Astrocyte (in vitro differentiated cells and primary cell): ENCODE data around the gene TNFSF8.

Experiments
- EZH2 ChIP-seq: IDR thresholded peaks from 2 replicates; pipeline ENCODE4 v1.6.1; 2012; ENCODE audit warnings: mild to moderate bottlenecking, low read length, inconsistent platforms; ENCODE audit not compliant: insufficient read depth
- TF ChIP-seq, protein P1 (sequence below): IDR thresholded peaks from 2 replicates; pipeline ENCODE4 v1.5.1; 2011; ENCODE audit warnings: low read depth, mild to moderate bottlenecking, inconsistent platforms, low read length, moderate library complexity; ENCODE audit not compliant: insufficient read depth

DNA sequence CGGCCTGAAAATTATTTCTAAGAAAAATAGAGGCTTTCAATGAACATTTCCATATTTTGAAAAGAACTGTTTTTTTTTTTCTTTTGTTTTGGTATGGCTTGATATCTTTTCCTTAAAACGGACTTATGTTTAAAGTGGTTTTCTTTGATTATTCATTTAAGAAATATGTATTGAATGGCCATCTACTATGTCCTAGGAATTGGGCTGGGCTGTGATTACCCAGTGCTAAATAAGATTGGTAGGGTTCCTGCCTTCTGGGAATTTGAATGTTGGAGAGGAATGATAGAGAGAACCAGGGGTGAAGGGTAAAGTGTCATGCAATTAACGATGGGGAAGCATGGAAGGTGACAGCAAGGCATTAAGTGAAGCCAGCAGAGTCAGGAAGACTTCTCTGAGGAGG lies 33.2 kb downstream of the TNFSF8 start:
- TF ChIP-seq, protein P1, sequence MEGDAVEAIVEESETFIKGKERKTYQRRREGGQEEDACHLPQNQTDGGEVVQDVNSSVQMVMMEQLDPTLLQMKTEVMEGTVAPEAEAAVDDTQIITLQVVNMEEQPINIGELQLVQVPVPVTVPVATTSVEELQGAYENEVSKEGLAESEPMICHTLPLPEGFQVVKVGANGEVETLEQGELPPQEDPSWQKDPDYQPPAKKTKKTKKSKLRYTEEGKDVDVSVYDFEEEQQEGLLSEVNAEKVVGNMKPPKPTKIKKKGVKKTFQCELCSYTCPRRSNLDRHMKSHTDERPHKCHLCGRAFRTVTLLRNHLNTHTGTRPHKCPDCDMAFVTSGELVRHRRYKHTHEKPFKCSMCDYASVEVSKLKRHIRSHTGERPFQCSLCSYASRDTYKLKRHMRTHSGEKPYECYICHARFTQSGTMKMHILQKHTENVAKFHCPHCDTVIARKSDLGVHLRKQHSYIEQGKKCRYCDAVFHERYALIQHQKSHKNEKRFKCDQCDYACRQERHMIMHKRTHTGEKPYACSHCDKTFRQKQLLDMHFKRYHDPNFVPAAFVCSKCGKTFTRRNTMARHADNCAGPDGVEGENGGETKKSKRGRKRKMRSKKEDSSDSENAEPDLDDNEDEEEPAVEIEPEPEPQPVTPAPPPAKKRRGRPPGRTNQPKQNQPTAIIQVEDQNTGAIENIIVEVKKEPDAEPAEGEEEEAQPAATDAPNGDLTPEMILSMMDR, result no peak
- TF ChIP-seq EZH2, result no peak
